UCSD-AML1 (cell line): Measurements from ENCODE around the gene TMOD1.
"Not testable (repeated sequence)": the region's sequence is repeated elsewhere in the genome, so short reads cannot be mapped to it uniquely, and the experiment has no call there.

Experiments used
- DNase-seq: peaks from one replicate; lab custom pipeline; 2025; ENCODE audit not compliant: unreplicated experiment; lab: John Stamatoyannopoulos, UW

TMOD1 gene

DNA sequence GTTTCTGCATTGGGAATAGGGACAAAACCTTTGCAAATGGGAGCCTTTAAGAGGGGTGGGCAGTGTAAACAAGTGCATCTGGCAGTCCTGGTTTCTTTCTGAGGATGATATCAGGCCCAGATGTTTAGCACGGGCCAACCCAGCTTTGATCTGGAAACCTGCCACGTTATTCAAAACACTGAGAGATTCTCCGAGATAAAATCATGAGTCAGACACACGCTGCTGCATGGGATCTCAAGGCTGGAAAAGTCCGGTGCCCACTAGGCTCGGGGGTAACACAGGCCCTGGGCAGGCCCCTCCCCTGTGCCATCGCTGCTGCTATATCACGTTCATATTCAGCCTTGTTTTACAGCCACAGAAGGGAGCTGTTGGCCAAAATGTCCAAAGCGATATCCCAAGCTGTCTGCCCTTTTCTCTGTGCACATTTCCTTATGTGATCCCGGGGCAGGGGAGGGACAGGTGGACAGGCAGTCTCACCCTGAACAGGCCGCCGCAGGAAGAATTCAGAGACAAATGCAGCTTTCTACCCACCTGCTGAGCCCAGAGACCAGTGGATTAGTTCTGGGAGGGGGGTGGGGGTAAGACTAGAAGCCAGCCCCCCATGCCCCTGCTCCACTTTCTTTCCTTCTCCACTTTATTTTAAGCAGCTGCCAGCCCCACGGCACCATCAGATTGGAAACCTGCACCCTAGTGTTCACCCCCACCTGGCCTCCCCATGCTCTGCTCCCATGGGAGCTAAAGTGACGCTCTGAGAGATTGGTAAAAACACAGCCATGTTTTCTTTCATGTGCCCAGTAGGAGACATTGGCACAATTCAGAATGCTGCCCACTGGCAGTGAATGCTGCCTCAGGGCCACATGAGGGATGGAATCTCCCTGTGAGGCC is 63.1 kb downstream of the TMOD1 start:
- no peak for DNase-seq

GRCh38 chr9:97565262-97565661 is 63.8 kb downstream of the TMOD1 start:
- no peak for DNase-seq

DNA sequence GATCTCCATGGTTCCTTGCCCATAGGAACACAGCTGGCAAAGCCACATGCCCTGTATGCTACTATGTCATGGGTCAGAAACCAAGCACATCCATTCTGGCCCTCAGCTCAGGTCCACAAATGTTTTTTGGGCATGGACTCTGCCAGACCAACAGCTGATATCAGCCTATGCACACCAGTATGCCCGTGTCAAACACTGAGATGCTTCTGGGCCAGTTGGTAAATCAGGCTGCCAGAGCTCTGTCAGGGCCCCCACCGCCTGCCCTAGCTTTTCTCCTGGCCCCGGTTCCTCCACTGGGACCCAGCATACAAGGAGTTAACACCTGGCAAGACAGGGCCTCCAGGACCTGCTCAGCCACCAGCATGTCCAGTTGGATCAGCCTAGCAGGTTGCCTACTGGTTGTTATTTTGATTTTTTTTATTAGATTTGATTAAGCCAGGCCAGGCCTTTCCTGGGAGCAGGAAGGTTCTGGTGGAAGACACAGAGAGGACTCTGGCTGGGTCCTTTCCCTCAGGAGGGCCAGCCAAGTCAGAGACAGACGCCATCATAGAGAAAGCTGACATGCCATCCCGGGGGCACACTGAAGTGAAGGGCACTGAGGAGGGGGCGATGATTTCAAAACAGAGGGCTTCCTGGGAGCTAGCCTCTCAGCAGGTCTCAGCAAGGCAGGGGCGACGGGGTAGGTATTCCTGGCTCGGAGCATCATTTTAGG is 65.9 kb downstream of the TMOD1 start:
- no peak for DNase-seq

GRCh38 chr9:97567894-97568202 is 66.4 kb downstream of the TMOD1 start:
- DNase-seq: no peak

- DNase-seq: no peak
Observed at GRCh38 chr9:97568461-97569275, 67.2 kb downstream of the TMOD1 start.

- DNase-seq: no peak
Observed at GRCh38 chr9:97570899-97571298, 69.4 kb downstream of the TMOD1 start.

GRCh38 chr9:97571664-97572063 is 70.2 kb downstream of the TMOD1 start:
- DNase-seq: no peak

- no peak for DNase-seq
Observed at GRCh38 chr9:97572196-97572891, 70.9 kb downstream of the TMOD1 start.

GRCh38 chr9:97572892-97573365 is 71.5 kb downstream of the TMOD1 start:
- no peak for DNase-seq

- no peak for DNase-seq
Observed at GRCh38 chr9:97573482-97574073, 72.1 kb downstream of the TMOD1 start.

DNA sequence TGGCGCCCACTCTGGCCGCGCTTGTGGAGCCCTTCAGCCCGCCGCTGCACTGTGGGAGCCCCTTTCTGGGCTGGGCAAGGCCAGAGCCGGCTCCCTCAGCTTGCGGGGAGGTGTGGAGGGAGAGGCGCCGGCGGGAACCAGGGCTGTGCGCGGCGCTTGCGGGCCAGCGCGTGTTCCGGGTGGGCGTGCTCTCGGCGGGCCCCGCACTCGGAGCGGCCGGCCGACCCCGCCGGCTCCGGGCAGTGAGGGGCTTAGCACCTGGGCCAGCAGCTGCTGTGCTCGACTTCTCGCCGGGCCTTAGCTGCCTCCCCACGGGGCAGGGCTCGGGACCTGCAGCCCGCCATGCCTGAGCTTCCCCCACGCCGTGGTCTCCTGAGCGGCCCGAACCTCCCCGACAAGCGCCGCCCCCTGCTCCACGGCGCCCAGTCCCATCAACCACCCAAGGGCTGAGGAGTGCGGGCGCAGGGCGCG is 72.7 kb downstream of the TMOD1 start:
- DNase-seq: not testable (repeated sequence)

- DNase-seq: peak; percentile 59
Observed at GRCh38 chr9:97574921-97575672, 73.6 kb downstream of the TMOD1 start.

GRCh38 chr9:97575673-97576200 is 74.3 kb downstream of the TMOD1 start:
- no peak for DNase-seq

- no peak for DNase-seq
Observed at GRCh38 chr9:97577051-97577450, 75.6 kb downstream of the TMOD1 start.

DNA sequence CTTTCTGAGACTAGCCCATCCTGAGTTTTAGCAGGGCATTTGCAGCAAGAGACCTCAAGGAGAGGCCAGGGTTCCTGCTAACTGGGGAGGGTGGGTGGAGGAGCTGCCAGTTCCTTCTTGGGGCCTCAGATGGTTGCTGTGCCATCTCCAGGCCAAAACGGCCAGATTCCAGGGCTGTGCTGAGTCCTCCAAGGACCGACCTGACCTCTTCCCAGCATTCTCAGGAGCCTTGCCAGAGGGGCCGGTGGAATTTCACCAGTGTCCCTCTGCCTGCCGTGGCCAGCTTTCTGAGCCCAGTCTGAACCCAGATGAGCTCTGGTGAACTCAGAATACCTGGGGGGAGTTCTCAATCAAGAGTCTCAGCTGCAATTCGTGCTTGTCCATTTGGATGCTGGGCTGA is 77.4 kb downstream of the TMOD1 start:
- DNase-seq: no peak

DNA sequence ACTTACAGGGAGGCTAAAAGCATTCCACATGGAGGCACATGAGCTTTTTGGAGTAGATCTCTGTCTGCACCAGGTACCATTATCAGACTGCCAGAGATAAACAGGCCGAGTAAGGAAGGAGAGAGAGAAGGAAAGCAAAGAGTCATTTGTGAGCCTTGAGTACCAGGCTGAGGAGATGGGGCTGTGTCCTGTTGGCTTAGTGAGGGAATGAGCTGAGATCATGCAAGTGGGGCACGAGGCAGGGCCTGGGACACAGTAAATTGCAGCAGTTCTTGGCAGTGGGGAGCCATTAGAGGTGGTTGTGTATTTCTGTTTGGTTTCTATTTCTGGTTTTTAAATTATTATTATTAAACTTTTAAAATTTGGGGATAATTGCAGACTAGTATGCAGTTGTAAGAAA is 78.4 kb downstream of the TMOD1 start:
- no peak for DNase-seq

- not testable (repeated sequence) for DNase-seq
Observed at GRCh38 chr9:97581590-97581989, 80.1 kb downstream of the TMOD1 start.

DNA sequence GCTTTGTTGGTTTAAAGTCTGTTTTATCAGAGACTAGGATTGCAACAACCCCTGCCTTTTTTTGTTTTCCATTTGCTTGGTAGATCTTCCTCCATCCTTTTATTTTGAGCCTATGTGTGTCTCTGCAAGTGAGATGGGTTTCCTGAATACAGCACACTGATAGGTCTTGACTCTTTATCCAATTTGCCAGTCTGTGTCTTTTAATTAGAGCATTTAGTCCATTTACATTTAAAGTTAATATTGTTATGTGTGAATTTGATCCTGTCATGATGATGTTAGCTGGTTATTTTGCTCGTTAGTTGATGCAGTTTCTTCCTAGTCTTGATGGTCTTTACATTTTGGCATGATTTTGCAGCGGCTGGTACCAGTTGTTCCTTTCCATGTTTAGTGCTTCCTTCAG is 83.3 kb downstream of the TMOD1 start:
- not testable (repeated sequence) for DNase-seq

GRCh38 chr9:97586909-97587308 is 85.4 kb downstream of the TMOD1 start:
- not testable (repeated sequence) for DNase-seq
